HG02798 (cell line): Measurements from ENCODE around the gene ANGEL1.
A peak's percentile ranks its signal among the peaks of the same experiment; 100 is the strongest.

Source experiments
- ATAC-seq: cut with Tn5 transposase; IDR thresholded peaks from one replicate; pipeline ENCODE4 v1.9.1; 2021; ENCODE audit warnings: mild to moderate bottlenecking; ENCODE audit not compliant: unreplicated experiment, poor library complexity

The ANGEL1 gene

GRCh38 chr14:76768671-76769500 lies 43.8 kb downstream of the ANGEL1 start:
- no peak for ATAC-seq

- ATAC-seq = peak; percentile 74
These were observed 44.7 kb downstream of the ANGEL1 start for GRCh38 chr14:76767681-76768656.

GRCh38 chr14:76765461-76765931 lies 47.2 kb downstream of the ANGEL1 start:
- ATAC-seq = no peak

GRCh38 chr14:76763096-76764041 lies 49.3 kb downstream of the ANGEL1 start:
- no peak for ATAC-seq

GRCh38 chr14:76762411-76763095 lies 50.1 kb downstream of the ANGEL1 start:
- ATAC-seq = no peak

GRCh38 chr14:76761960-76762410 lies 50.7 kb downstream of the ANGEL1 start:
- no peak for ATAC-seq

GRCh38 chr14:76761136-76761959 lies 51.3 kb downstream of the ANGEL1 start, which contains the start of gene VASH1:
Gene VASH1 (plus strand): TSS chr14:76761468. CDS start chr14:76762822, 1,354 bp downstream.
- ATAC-seq = peak; percentile 87

GRCh38 chr14:76760331-76761135 lies 52.1 kb downstream of the ANGEL1 start:
- ATAC-seq = no peak

- no peak for ATAC-seq
These were observed 53.1 kb downstream of the ANGEL1 start for GRCh38 chr14:76759589-76759988.

GRCh38 chr14:76756371-76756750 lies 56.3 kb downstream of the ANGEL1 start:
- no peak for ATAC-seq

- ATAC-seq = no peak
These were observed 56.9 kb downstream of the ANGEL1 start for GRCh38 chr14:76755610-76756370.

- ATAC-seq = no peak
These were observed 58.1 kb downstream of the ANGEL1 start for GRCh38 chr14:76754586-76754985.

- no peak for ATAC-seq
These were observed 59.0 kb downstream of the ANGEL1 start for GRCh38 chr14:76753541-76754198.

- no peak for ATAC-seq
These were observed 59.9 kb downstream of the ANGEL1 start for GRCh38 chr14:76752744-76753143.

- no peak for ATAC-seq
These were observed 69.7 kb downstream of the ANGEL1 start for GRCh38 chr14:76742966-76743365.

GRCh38 chr14:76742185-76742584 lies 70.5 kb downstream of the ANGEL1 start:
- ATAC-seq = no peak
